Epithelial cell of proximal tubule (primary cell): ENCODE results near the gene ATAT1. TPM values are rescaled to one million over a fixed set of nuclear protein-coding genes. Genes with fewer than 3 reads are reported as not detected.

Experiments
- DNase-seq: peaks from one replicate; pipeline ENCODE4 v3.0.0-alpha.2; 2011; ENCODE audit warnings: low read depth
- H3K4me3 ChIP-seq: 2 replicates; pipeline ENCODE4 v1.5.1; 2011; ENCODE audit warnings: low read depth, mild to moderate bottlenecking, low read length
- CTCF ChIP-seq: conservative IDR thresholded peaks from 2 replicates; pipeline ENCODE4 v1.5.1; 2012; ENCODE audit warnings: low read depth, mild to moderate bottlenecking, low read length
- total RNA-seq: library from RNA; depleted of rRNA; stranded (reverse); fragments of >200 nt; gene quantifications from 2 replicates; pipeline ENCODE4 v1.2.3, GENCODE V29; 2015

The ATAT1 gene
- total RNA-seq, 1 donor from 2014 or later = 6.2 TPM

GRCh38 chr6:30685157-30686008 is 58.7 kb downstream of the ATAT1 start:
- TF ChIP-seq CTCF = peak; percentile 30
- DNase-seq = no peak

GRCh38 chr6:30686009-30686907 is 59.6 kb downstream of the ATAT1 start, which contains the start of gene PPP1R18:
TSS of gene PPP1R18 (minus strand) at chr6:30686645. CDS start at chr6:30686018, 627 bp downstream.
- no peak for TF ChIP-seq CTCF
- H3K4me3 ChIP-seq = peak within 1 kb of the TSS; percentile 94
- no peak for DNase-seq

More at GRCh38 chr6:30685157-30686008, 58.7 kb downstream of the ATAT1 start:
- H3K4me3 ChIP-seq = peak overlapping the region; percentile 94

GRCh38 chr6:30686908-30687658 is 60.4 kb downstream of the ATAT1 start:
- H3K4me3 ChIP-seq = peak overlapping the region; percentile 94
- no peak for DNase-seq
- no peak for TF ChIP-seq CTCF

GRCh38 chr6:30687659-30688431 is 61.2 kb downstream of the ATAT1 start:
- H3K4me3 ChIP-seq = peak overlapping the region; percentile 94
- DNase-seq = no peak
- TF ChIP-seq CTCF = peak; percentile 22

GRCh38 chr6:30688569-30688968 is 61.9 kb downstream of the ATAT1 start:
- no peak for TF ChIP-seq CTCF
- DNase-seq = no peak
- peak overlapping the region; percentile 94 for H3K4me3 ChIP-seq
